GF-D8 (cell line): ENCODE results near the gene MAPKBP1.
"Not testable (repeated sequence)": the region's sequence is repeated elsewhere in the genome, so short reads cannot be mapped to it uniquely, and the experiment has no call there.

Source experiments
- DNase-seq: peaks from one replicate; lab custom pipeline; 2025; lab: John Stamatoyannopoulos, UW

The MAPKBP1 gene

GRCh38 chr15:41825572-41826535, 51.6 kb downstream of the MAPKBP1 start:
- DNase-seq, result no peak

GRCh38 chr15:41827290-41827879, 53.1 kb downstream of the MAPKBP1 start:
- DNase-seq, result no peak

GRCh38 chr15:41827880-41828806, 53.9 kb downstream of the MAPKBP1 start, which contains the start of gene JMJD7:
Gene JMJD7 (plus strand): TSS chr15:41828092. CDS start chr15:41828125, 33 bp downstream.
- DNase-seq, result peak; percentile 5

GRCh38 chr15:41828807-41829141, 54.5 kb downstream of the MAPKBP1 start:
- no peak for DNase-seq

GRCh38 chr15:41829959-41830646, 55.8 kb downstream of the MAPKBP1 start:
- no peak for DNase-seq

- not testable (repeated sequence) for DNase-seq
Measured at GRCh38 chr15:41831291-41831690, 57.0 kb downstream of the MAPKBP1 start.

- DNase-seq, result no peak
Measured at GRCh38 chr15:41832208-41832607, 57.9 kb downstream of the MAPKBP1 start.

GRCh38 chr15:41832875-41833274, 58.6 kb downstream of the MAPKBP1 start:
- no peak for DNase-seq

- DNase-seq, result no peak
Measured at GRCh38 chr15:41834096-41834495, 59.8 kb downstream of the MAPKBP1 start.

GRCh38 chr15:41836073-41836472, 61.8 kb downstream of the MAPKBP1 start:
- DNase-seq, result no peak

- no peak for DNase-seq
Measured at GRCh38 chr15:41836713-41837454, 62.6 kb downstream of the MAPKBP1 start.

- DNase-seq, result no peak
Measured at GRCh38 chr15:41838400-41838897, 64.2 kb downstream of the MAPKBP1 start, which contains the start of gene PLA2G4B. Gene PLA2G4B (plus strand): TSS chr15:41838847. CDS start chr15:41838914, 67 bp downstream.

- no peak for DNase-seq
Measured at GRCh38 chr15:41839781-41840491, 65.7 kb downstream of the MAPKBP1 start.

GRCh38 chr15:41840673-41841072, 66.4 kb downstream of the MAPKBP1 start:
- DNase-seq, result no peak

- DNase-seq, result no peak
Measured at GRCh38 chr15:41841131-41841530, 66.8 kb downstream of the MAPKBP1 start.

GRCh38 chr15:41842229-41842628, 67.9 kb downstream of the MAPKBP1 start:
- no peak for DNase-seq

GRCh38 chr15:41843571-41843970, 69.3 kb downstream of the MAPKBP1 start:
- no peak for DNase-seq

GRCh38 chr15:41844814-41845213, 70.5 kb downstream of the MAPKBP1 start:
- no peak for DNase-seq

GRCh38 chr15:41847206-41847605, 72.9 kb downstream of the MAPKBP1 start:
- DNase-seq, result no peak

GRCh38 chr15:41847981-41848380, 73.7 kb downstream of the MAPKBP1 start:
- no peak for DNase-seq
